NCI-H345 treated with DMSO at 0.1 percent for 48 hours (cell line): ENCODE measurements around the gene TYK2.

Experiments used
- DNase-seq: peaks from one replicate; lab custom pipeline; 2025; ENCODE audit not compliant: unreplicated experiment; lab: John Stamatoyannopoulos, UW

Gene TYK2

GRCh38 chr19:10316229-10317044 is 63.9 kb downstream of the TYK2 start:
- no peak for DNase-seq

GRCh38 chr19:10315335-10316214 is 64.8 kb downstream of the TYK2 start, which contains the start of gene FDX2:
Gene FDX2, minus strand, starts transcription at chr19:10316015. Its CDS starts 19 bp downstream, at chr19:10315996.
- DNase-seq: peak; percentile 88

GRCh38 chr19:10309423-10309822 is 70.9 kb downstream of the TYK2 start, which contains the start of gene ZGLP1:
Gene ZGLP1, minus strand, starts transcription at chr19:10309815.
- no peak for DNase-seq

GRCh38 chr19:10306327-10306726 is 74.0 kb downstream of the TYK2 start:
- no peak for DNase-seq

- no peak for DNase-seq
Observed at GRCh38 chr19:10305139-10305806, 75.1 kb downstream of the TYK2 start.
